Liver (tissue), 9 donors: ENCODE data around the gene MUSK. TPM values are rescaled to one million over a fixed set of nuclear protein-coding genes. Genes with fewer than 3 reads are reported as not detected.

Source experiments
- DNase-seq: peaks from one replicate; pipeline ENCODE4 v3.0.0-alpha.2; 2017; ENCODE audit warnings: low spot score
- H3K27ac ChIP-seq, 2 donors: one replicate each; pipeline ENCODE4 v1.7.0; 2013; ENCODE audit warnings: inconsistent platforms in 2 of 2, low read length in 2 of 2, control low read depth in 1 of 2, low read depth in 1 of 2, mild to moderate bottlenecking in 1 of 2
- H3K27me3 ChIP-seq, 4 donors: one replicate each; pipeline versions ENCODE4 v1.6.1 to v1.7.0; 2013; ENCODE audit warnings: low read length in 3 of 4, inconsistent platforms in 1 of 4, mild to moderate bottlenecking in 1 of 4, moderate library complexity in 1 of 4; ENCODE audit not compliant: control insufficient read depth in 4 of 4, insufficient read depth in 4 of 4
- H3K36me3 ChIP-seq, 4 donors: one replicate each; pipeline versions ENCODE4 v1.6.1 to v1.7.0; 2013; ENCODE audit warnings: low read length in 3 of 4, mild to moderate bottlenecking in 3 of 4, low read depth in 1 of 4, moderate library complexity in 1 of 4; ENCODE audit not compliant: control insufficient read depth in 4 of 4, insufficient read depth in 3 of 4
- H3K4me1 ChIP-seq, 4 donors: one replicate each; pipeline versions ENCODE4 v1.6.1 to v1.7.0; 2013; ENCODE audit warnings: low read length in 3 of 4, mild to moderate bottlenecking in 3 of 4, moderate library complexity in 1 of 4; ENCODE audit not compliant: control insufficient read depth in 4 of 4, insufficient read depth in 4 of 4
- H3K4me3 ChIP-seq, 3 donors: one replicate each; pipeline versions ENCODE4 v1.6.1 to v1.7.0; 2013; ENCODE audit warnings: low read length in 3 of 3, control low read depth in 1 of 3, low read depth in 1 of 3, mild to moderate bottlenecking in 1 of 3
- H3K9ac ChIP-seq, 2 donors: one replicate each; pipeline ENCODE4 v1.7.0; 2013; ENCODE audit warnings: low read length in 2 of 2, mild to moderate bottlenecking in 2 of 2, moderate library complexity in 2 of 2, control low read depth in 1 of 2, low read depth in 1 of 2
- H3K9me3 ChIP-seq, 4 donors: one replicate each; pipeline versions ENCODE4 v1.6.1 to v1.7.0; 2013; ENCODE audit warnings: low read length in 3 of 4; ENCODE audit not compliant: control insufficient read depth in 4 of 4
- ATF3 ChIP-seq: IDR thresholded peaks from 2 replicates; pipeline ENCODE4 v1.6.1; 2016; ENCODE audit warnings: antibody characterized with exemption
- CTCF ChIP-seq: fragments of 150-350 bp; IDR thresholded peaks from 2 replicates; pipeline ENCODE4 v1.5.1; 2017; ENCODE audit warnings: improper control_type of control experiment, low read depth, low read length; ENCODE audit not compliant: missing input control
- EGR1 ChIP-seq, 2 donors: IDR thresholded peaks; 2 replicates each; pipeline ENCODE4 v1.6.1; 2016 to 2018; ENCODE audit warnings: antibody characterized with exemption in 2 of 2, low read depth in 2 of 2
- FOXA1 ChIP-seq: IDR thresholded peaks from 2 replicates; pipeline ENCODE4 v1.6.1; 2016; ENCODE audit warnings: antibody characterized with exemption
- GABPA ChIP-seq, 2 donors: IDR thresholded peaks in 1 of 2; conservative IDR thresholded peaks in 1 of 2; 2 replicates each; pipeline ENCODE4 v1.6.1; 2016; ENCODE audit warnings: antibody characterized with exemption in 2 of 2, mild to moderate bottlenecking in 1 of 2, moderate library complexity in 1 of 2
- HNF4A ChIP-seq, 2 donors: conservative IDR thresholded peaks; 2 replicates each; pipeline ENCODE4 v1.6.1; 2016; ENCODE audit warnings: antibody characterized with exemption in 2 of 2, mild to moderate bottlenecking in 2 of 2
- HNF4G ChIP-seq: IDR thresholded peaks from 2 replicates; pipeline ENCODE4 v1.6.1; 2016; ENCODE audit warnings: antibody characterized with exemption
- MAX ChIP-seq: IDR thresholded peaks from 2 replicates; pipeline ENCODE4 v1.6.1; 2016; ENCODE audit warnings: antibody characterized with exemption
- NR2F2 ChIP-seq: IDR thresholded peaks from 2 replicates; pipeline ENCODE4 v1.6.1; 2016; ENCODE audit warnings: antibody characterized with exemption
- RAD21 ChIP-seq, 2 donors: IDR thresholded peaks; 2 replicates each; pipeline ENCODE4 v1.6.1; 2016; ENCODE audit warnings: antibody characterized with exemption in 2 of 2, mild to moderate bottlenecking in 2 of 2
- RXRA ChIP-seq, 2 donors: IDR thresholded peaks; 2 replicates each; pipeline ENCODE4 v1.6.1; 2017 to 2018; ENCODE audit warnings: antibody characterized with exemption in 2 of 2, mild to moderate bottlenecking in 1 of 2
- SP1 ChIP-seq: IDR thresholded peaks from 2 replicates; pipeline ENCODE4 v1.6.1; 2018; ENCODE audit warnings: antibody characterized with exemption, mild to moderate bottlenecking
- TAF1 ChIP-seq: conservative IDR thresholded peaks from 2 replicates; pipeline ENCODE4 v1.6.1; 2016; ENCODE audit warnings: antibody characterized with exemption, mild to moderate bottlenecking
- YY1 ChIP-seq: IDR thresholded peaks from 2 replicates; pipeline ENCODE4 v1.6.1; 2016; ENCODE audit warnings: antibody characterized with exemption, mild to moderate bottlenecking
- ZBTB33 ChIP-seq: IDR thresholded peaks from 2 replicates; pipeline ENCODE4 v1.6.1; 2016; ENCODE audit warnings: antibody characterized with exemption
- WGBS: extraction: QIAGEN DNeasy Blood & Tissue Kit; methylation state at CpG from one replicate; pipeline ENCODE4 v1.1.7; 2013; 5-methylcytosine and 5-hydroxymethylcytosine counted together
- polyA plus RNA-seq, 2 donors: library from polyadenylated mRNA; stranded (reverse) in 1 of 2; unstranded in 1 of 2; fragments of 200-250 nt in 1 of 2; fragments of >200 nt in 1 of 2; fragmentation: Nextera tagmentation in 1 of 2; extraction: Ambion mirVana in 1 of 2; gene quantifications; one replicate each; pipeline versions ENCODE4 v1.2.1 to v1.2.3, GENCODE V29; 2013 to 2015
- total RNA-seq, 2 donors: library from RNA; depleted of rRNA; stranded (reverse); fragments of >200 nt; gene quantifications; one replicate each; pipeline ENCODE4 v1.2.3, GENCODE V29; 2014
- donor health status: healthy.
- donor health status: healthy.
- donor health status: healthy.
- donor health status: healthy.
- donor health status: healthy.

MUSK gene
- total and polyA plus RNA-seq, 4 donors: 0.05 to 0.17 (median 0.10) TPM; not detected in 1

GRCh38 chr9:110846215-110846614, 177.6 kb downstream of the MUSK start:
- H3K4me1 ChIP-seq: no peaks in the 10 kb centered on the region
- no peak overlapping the region for H3K4me3 ChIP-seq
- H3K27me3 ChIP-seq: no peaks in the 10 kb centered on the region
- no peak overlapping the region for H3K27ac ChIP-seq
- no peaks in the 10 kb centered on the region for H3K9me3 ChIP-seq
- TF ChIP-seq HNF4A (conservative IDR thresholded peaks at IDR 0.05) (no peak), HNF4G (no peak), NR2F2 (no peak), EGR1 (IDR thresholded peaks at IDR 0.05; ENCODE audit: low read depth in 2 of 2) (no peak), CTCF (no peak), SP1 (no peak), YY1 (no peak), MAX (no peak), ZBTB33 (no peak), RAD21 (IDR thresholded peaks at IDR 0.05) (no peak)
- no peak for DNase-seq
- H3K9ac ChIP-seq: no peak overlapping the region
- no peaks in the 10 kb centered on the region for H3K36me3 ChIP-seq
- 81% methylated on average over 2 of the region's 2 CpGs for WGBS

GRCh38 chr9:110847671-110848070, 179.1 kb downstream of the MUSK start:
- Histone ChIP-seq H3K4me3 (no peak overlapping the region), H3K27me3 (no peaks in the 10 kb centered on the region), H3K9me3 (no peaks in the 10 kb centered on the region), H3K27ac (no peak overlapping the region), H3K4me1 (no peaks in the 10 kb centered on the region), H3K36me3 (no peaks in the 10 kb centered on the region), H3K9ac (no peak overlapping the region)
- TF ChIP-seq SP1: no peak
- TF ChIP-seq TAF1: no peak
- 62% methylated on average over 3 of the region's 3 CpGs for WGBS
- no peak for DNase-seq

- DNase-seq: no peak
- Histone ChIP-seq H3K27ac (no peak overlapping the region), H3K4me1 (no peaks in the 10 kb centered on the region), H3K9ac (no peak overlapping the region), H3K27me3 (no peaks in the 10 kb centered on the region), H3K4me3 (no peak overlapping the region), H3K9me3 (peaks cover 0 to 11% (median 5%) of the 10 kb centered on the region in 4 donors), H3K36me3 (no peaks in the 10 kb centered on the region)
- WGBS: 71% methylated on average over 6 of the region's 6 CpGs
- TF ChIP-seq MAX (no peak), NR2F2 (no peak), FOXA1 (no peak), YY1 (no peak), RAD21 (IDR thresholded peaks at IDR 0.05) (no peak), RXRA (IDR thresholded peaks at IDR 0.05) (no peak), GABPA (IDR thresholded peaks at IDR 0.05 in 1 of 2, conservative IDR thresholded peaks at IDR 0.05 in 1 of 2) (no peak), TAF1 (no peak), HNF4G (no peak), ATF3 (no peak), HNF4A (conservative IDR thresholded peaks at IDR 0.05) (no peak), CTCF (no peak), ZBTB33 (no peak), EGR1 (IDR thresholded peaks at IDR 0.05; ENCODE audit: low read depth in 2 of 2) (no peak)
Measured at GRCh38 chr9:110850401-110851135, 182.0 kb downstream of the MUSK start.
